Thoracic aorta (tissue), 2 donors: Measurements from ENCODE around the gene LIPT1. TPM values are rescaled to one million over a fixed set of nuclear protein-coding genes. Genes with fewer than 3 reads are reported as not detected.

ENCODE experiments used
- ATAC-seq: fragments of 150-250 bp; one replicate; pipeline ENCODE4 v1.8.0; 2017; ENCODE audit warnings: low read depth; ENCODE audit not compliant: insufficient number of reproducible peaks, low FRiP score
- DNase-seq: peaks from one replicate; pipeline ENCODE4 v3.0.0-alpha.2; 2020; ENCODE audit warnings: low spot score
- H3K27ac ChIP-seq, 2 donors: fragments of 200-600 bp; sonication (generic); 1 replicate in 1 of 2; 2 replicates in 1 of 2; pipeline ENCODE4 v1.5.1; 2016; ENCODE audit warnings: mild to moderate bottlenecking in 2 of 2, moderate library complexity in 2 of 2
- H3K27me3 ChIP-seq: fragments of 200-600 bp; sonication (generic); replicated peaks from 2 replicates; pipeline ENCODE4 v1.6.0; 2016; ENCODE audit warnings: mild to moderate bottlenecking; ENCODE audit not compliant: insufficient read depth
- H3K36me3 ChIP-seq: fragments of 200-600 bp; sonication (generic); one replicate; pipeline ENCODE4 v1.5.1; 2016
- H3K4me1 ChIP-seq, 2 donors: fragments of 200-600 bp; sonication (generic); 1 replicate in 1 of 2; 2 replicates in 1 of 2; pipeline versions ENCODE4 v1.5.1 to v1.6.0; 2016; ENCODE audit warnings: low read depth in 2 of 2, mild to moderate bottlenecking in 1 of 2; ENCODE audit not compliant: control insufficient read depth in 1 of 2
- H3K4me3 ChIP-seq: fragments of 200-600 bp; sonication (generic); 2 replicates; pipeline ENCODE4 v1.5.1; 2016; ENCODE audit warnings: mild to moderate bottlenecking
- H3K9me3 ChIP-seq: fragments of 200-600 bp; sonication (generic); 2 replicates; pipeline ENCODE4 v1.5.1; 2016
- CTCF ChIP-seq: fragments of 200-600 bp; sonication (generic); IDR thresholded peaks from one replicate; pipeline ENCODE4 v1.5.1; 2019; ENCODE audit warnings: antibody characterized with exemption
- total RNA-seq, 2 donors: library from RNA; depleted of rRNA; stranded (reverse); fragments of >200 nt; gene quantifications; one replicate each; pipeline versions ENCODE4 v1.1.0 to v1.2.3, GENCODE V29; 2016

LIPT1 gene
- total RNA-seq, 2 donors from 2014 or later, result 9.5 to 13.8 TPM

DNA sequence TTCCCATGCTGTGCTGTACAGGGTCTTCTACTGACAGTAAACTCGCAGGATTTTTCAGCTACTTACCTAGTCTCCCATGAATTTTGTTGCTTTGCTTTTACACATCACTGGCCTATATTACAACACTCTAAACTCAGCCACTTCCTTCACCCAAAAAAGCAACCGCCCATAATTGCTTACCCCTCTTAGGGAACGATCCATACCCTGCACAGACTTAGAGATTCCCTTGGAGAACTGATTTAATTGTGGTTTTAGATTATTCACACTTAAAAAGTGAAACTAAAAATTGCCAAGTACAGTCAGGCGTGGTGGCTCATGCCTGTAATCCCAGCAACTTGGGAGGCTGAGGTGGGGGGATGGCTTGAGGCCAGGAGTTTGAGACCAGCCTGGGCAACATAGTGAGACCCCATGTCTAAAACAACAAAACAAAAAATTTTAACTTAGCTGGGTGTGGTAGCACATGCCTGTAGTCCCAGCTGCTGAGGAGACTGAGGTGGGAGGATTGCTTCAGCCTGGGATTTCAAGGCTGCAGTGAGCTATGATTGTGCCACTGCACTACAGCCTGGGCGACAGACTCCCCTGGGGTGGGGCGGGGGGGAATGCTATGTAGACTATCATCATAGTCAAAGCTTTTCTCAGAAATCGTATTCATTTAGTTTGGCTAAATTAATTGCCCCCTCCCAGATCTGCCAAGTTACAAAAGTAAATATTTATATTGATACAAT is 45.5 kb downstream of the LIPT1 start:
- Histone ChIP-seq H3K4me3 (no peak overlapping the region), H3K27ac (no peak overlapping the region), H3K9me3 (no peaks in the 10 kb centered on the region), H3K36me3 (peaks cover 30% of the 10 kb centered on the region), H3K27me3 (no peaks in the 10 kb centered on the region), H3K4me1 (no peaks in the 10 kb centered on the region)
- ATAC-seq (no peak), DNase-seq (no peak)
- TF ChIP-seq CTCF, result no peak

DNA sequence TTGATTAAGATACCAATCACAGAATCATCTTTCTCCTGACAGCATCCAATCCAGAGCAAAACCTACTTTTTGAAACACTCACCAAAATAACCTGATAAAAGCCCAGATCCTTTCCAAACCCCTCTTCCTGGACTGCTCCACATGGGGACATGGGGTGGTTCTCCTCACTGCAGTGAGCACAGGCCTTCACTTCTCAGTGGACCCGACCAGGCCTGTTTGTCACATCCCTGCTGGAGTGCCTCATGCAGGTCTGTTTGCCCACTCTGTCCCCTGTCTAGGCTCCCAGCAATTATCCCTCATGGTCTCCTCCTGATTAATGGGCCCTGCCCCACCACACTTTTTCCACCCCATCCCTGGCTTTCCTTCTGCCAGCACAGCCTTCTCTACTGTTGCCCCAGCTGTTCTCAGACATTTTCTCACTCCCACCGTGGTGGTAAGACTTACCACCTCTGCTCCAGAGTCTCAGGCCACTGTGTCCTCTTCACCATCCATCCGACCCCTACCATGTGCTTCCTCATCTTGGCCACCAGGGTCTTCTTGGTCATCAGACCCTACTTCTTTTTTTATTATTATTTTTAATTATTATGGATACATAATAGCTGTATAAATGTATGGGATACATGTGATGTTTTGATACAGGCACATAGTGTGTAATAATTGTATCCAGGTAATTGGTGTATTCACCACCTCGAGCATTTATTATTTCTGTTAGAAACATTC is 47.4 kb downstream of the LIPT1 start:
- Histone ChIP-seq H3K9me3 (no peaks in the 10 kb centered on the region), H3K4me3 (no peak overlapping the region), H3K27me3 (no peaks in the 10 kb centered on the region), H3K36me3 (peaks cover 11% of the 10 kb centered on the region), H3K4me1 (no peaks in the 10 kb centered on the region), H3K27ac (no peak overlapping the region)
- no peak for TF ChIP-seq CTCF
- DNase-seq (no peak), ATAC-seq (no peak)

GRCh38 chr2:99205491-99205890 is 50.7 kb downstream of the LIPT1 start:
- H3K27me3 ChIP-seq, result no peaks in the 10 kb centered on the region
- ATAC-seq (no peak), DNase-seq (no peak)
- no peaks in the 10 kb centered on the region for H3K36me3 ChIP-seq
- no peaks in the 10 kb centered on the region for H3K9me3 ChIP-seq
- no peak overlapping the region for H3K27ac ChIP-seq
- H3K4me1 ChIP-seq, result no peaks in the 10 kb centered on the region
- H3K4me3 ChIP-seq, result no peak overlapping the region
- TF ChIP-seq CTCF, result no peak

Other genes starting within 250 kb of the LIPT1 start
- 1 to 10 TPM; 1.9 to 5.9 TPM for gene CRACDL, start 218.7 kb upstream of the LIPT1 start, total RNA-seq
- gene C2orf15, start 13.3 kb upstream of the LIPT1 start, total RNA-seq, result 1 to 10 TPM in 1 of 2 donors, not detected in 1; 4.9 TPM
- gene TSGA10, start within 50 bp of the LIPT1 start, total RNA-seq, result 1 to 10 TPM in 1 of 2 donors, under 1 TPM in 1; 0.68 to 8.8 TPM
- 10 to 100 TPM; 12.0 to 25.9 TPM for gene MITD1, start 26.1 kb downstream of the LIPT1 start, total RNA-seq
- 10 to 100 TPM in 1 of 2 donors, 1 to 10 TPM in 1; 8.9 to 24.5 TPM for gene MRPL30, start 26.2 kb downstream of the LIPT1 start, total RNA-seq
- gene LYG2, start 100.7 kb downstream of the LIPT1 start, total RNA-seq, result not detected
- 1 to 10 TPM in 1 of 2 donors, not detected in 1; 5.8 TPM for gene LYG1, start 146.2 kb downstream of the LIPT1 start, total RNA-seq
- gene TXNDC9, start 181.4 kb downstream of the LIPT1 start, total RNA-seq, result 10 to 100 TPM; 26.7 to 42.0 TPM
- 10 to 100 TPM; 22.7 to 44.1 TPM for gene EIF5B, start 182.4 kb downstream of the LIPT1 start, total RNA-seq